GM18502 (cell line): Measurements from ENCODE around the gene FRMPD4.
"Not testable (repeated sequence)": the region's sequence is repeated elsewhere in the genome, so short reads cannot be mapped to it uniquely, and the experiment has no call there.

Source experiments
- ATAC-seq: cut with Tn5 transposase; IDR thresholded peaks from one replicate; pipeline ENCODE4 v1.9.1; 2021; ENCODE audit warnings: mild to moderate bottlenecking; ENCODE audit not compliant: unreplicated experiment, poor library complexity

Gene FRMPD4

DNA sequence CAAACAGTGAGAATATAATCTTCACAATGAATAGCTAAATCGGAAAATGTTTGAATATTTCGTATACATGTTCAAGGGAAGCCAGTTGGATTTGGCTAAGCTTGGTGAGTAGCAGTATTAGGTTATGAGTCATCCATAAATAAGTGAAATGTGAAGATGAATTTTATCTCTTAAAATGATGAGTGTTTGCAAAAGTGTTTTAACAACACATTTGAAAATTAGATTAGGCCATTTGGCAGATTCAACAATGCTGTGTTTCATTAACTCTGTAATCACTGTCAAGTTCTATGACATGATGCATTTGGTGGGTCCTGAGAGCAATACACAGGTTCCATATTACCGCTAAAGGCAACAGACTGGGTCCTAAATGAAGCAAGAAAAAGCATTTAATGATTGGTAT lies 351.1 kb downstream of the FRMPD4 start:
- no peak for ATAC-seq

DNA sequence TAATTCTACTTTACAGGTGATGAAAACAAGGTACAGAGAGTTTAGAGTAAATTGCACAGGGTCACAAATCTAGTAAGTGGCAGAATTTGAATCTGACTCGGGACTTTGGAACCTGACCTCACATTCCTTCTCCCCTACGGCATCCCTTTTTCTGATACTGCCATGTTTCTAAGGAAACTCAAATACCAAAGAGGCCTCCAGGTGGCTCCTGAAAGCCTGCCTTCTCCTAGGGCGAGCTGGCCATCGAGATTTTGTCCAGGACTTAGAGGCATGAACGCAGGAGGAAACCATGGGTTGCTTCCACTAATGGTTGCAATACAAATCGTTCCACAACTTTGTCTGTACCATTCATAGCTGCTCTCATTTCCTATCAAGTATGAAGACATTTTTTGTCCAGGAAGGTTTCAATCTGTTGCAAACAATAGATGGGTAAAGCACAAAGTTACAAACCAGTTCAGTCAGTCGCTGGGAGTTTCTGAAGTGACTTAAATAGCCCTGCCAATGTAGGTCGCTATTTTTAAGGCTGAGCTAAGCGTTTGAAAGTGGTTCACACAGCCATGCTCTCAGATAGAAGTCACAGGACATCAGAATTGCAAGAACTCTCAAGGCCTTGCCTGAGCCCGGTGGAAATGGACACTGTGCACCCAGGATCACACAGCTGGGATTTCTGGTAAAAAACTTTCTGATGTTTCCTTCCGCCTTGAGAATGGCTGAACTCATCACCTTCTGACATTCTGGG lies 356.3 kb downstream of the FRMPD4 start:
- no peak for ATAC-seq

GRCh38 chrX:12496343-12496742 lies 358.1 kb downstream of the FRMPD4 start:
- ATAC-seq, result no peak

- ATAC-seq, result peak; percentile 86
These were observed 359.7 kb downstream of the FRMPD4 start for GRCh38 chrX:12497832-12498591.

DNA sequence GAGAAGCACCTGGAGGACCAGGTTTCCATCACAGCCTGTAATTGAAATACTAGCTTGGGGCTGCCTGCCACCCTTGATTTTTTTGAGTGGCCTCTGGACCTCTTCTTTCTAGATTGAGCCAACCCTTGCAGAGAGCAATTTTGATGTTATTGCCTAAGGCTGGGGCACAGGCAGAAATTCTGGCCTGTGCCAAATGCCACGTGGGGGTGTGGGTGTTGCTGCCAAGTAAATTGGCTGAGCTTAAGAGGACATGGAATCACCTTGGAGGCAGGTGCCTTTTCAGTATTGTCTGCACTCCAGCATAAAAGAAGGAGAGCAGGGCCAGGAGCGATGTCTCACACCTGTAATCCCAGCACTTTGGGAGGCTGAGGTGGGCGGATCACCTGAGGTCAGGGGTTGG lies 366.9 kb downstream of the FRMPD4 start:
- no peak for ATAC-seq

DNA sequence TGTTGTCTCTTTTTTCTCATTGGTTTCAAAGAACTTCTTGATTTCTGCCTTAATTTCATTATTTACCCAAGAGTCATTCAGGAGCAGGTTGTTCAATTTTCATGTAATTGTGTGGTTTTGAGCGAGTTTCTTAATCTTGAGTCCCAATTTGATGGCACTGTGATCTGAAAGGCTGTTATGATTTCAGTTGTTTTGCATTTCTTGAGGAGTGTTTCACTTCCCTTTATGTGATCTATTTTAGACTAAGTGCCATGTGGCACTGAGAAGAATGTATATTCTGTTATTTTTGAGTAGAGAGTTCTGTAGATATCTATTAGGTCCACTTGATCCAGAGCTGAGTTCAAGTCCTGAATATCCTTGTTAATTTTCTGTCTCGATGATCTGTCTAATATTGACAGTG lies 377.1 kb downstream of the FRMPD4 start:
- peak; percentile 98 for ATAC-seq

DNA sequence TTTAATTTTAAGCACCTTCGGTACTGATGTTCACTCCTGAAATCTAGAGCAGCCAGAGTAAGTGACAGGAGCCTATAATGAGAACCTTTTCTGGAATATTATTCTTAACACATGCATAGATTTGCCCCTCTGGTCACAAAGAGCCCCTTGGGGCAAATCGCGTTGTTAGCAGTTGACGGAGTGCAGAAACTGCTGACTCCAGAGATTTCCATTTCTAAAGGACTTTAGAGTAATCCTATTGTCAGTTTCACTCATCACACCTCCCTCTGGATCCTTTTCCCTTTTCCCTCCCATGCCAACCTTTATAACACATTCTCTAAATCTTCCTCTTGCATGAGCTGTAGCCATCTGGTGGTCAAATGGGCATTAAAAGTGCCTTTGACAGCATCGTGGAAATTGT lies 388.0 kb downstream of the FRMPD4 start:
- no peak for ATAC-seq

DNA sequence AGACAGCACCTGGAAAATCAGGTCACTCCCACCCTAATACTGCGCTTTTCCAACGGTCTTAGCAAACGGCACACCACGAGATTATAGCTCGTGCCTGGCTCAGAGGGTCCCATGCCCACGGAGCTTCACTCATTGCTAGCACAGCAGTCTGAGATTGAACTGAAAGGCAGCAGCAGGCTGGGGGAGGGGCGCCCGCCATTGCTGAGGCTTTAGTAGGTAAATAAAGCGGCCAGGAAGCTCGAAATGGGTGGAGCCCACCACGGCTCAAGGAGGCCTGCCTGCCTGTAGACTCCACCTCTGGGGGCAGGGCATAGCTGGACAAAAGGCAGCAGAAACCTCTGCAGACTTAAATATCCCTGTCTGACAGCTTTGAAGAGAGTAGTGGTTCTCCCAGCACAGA lies 399.8 kb downstream of the FRMPD4 start:
- not testable (repeated sequence) for ATAC-seq

GRCh38 chrX:12542251-12542650 lies 404.0 kb downstream of the FRMPD4 start:
- not testable (repeated sequence) for ATAC-seq

GRCh38 chrX:12548341-12548740 lies 410.1 kb downstream of the FRMPD4 start:
- no peak for ATAC-seq

GRCh38 chrX:12548746-12549145 lies 410.5 kb downstream of the FRMPD4 start:
- ATAC-seq, result no peak

GRCh38 chrX:12554206-12554605 lies 415.9 kb downstream of the FRMPD4 start:
- no peak for ATAC-seq

DNA sequence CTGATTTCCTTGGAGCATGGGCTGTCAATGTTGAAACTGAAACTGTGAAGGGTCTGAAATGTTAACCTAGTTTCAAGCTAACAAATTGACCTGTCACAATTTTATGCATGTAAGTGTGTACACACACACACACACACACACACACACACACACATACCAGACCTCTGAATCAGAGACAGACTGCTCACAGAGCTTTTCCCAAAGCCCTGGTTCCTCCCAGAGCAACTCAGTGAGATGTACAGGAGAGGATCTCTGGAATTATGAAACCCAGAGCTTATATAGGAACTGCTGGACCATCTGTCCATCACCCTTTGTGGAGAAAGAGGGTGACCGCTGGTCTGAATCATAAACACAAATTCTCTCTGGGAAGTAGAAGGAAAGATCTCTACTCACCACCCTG lies 424.8 kb downstream of the FRMPD4 start:
- no peak for ATAC-seq

DNA sequence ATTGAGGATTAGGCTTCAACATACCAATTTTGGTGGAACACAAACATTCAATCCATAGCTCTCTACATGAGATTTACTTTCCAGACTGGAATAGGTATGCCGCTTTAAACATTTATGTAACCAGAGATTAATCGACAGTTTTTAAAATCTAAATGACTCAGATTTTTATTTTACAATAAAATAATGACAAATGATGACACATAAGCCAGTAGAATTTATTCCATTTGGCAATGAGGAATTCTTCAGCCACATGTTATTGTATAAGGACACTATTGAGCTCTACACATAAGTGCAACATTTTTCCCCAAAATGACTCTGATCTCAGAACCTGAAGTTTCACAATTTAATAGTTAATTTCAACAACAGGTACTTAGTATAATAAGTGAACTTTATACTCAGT lies 425.9 kb downstream of the FRMPD4 start:
- ATAC-seq, result no peak

GRCh38 chrX:12567857-12568256 lies 429.6 kb downstream of the FRMPD4 start:
- ATAC-seq, result no peak

DNA sequence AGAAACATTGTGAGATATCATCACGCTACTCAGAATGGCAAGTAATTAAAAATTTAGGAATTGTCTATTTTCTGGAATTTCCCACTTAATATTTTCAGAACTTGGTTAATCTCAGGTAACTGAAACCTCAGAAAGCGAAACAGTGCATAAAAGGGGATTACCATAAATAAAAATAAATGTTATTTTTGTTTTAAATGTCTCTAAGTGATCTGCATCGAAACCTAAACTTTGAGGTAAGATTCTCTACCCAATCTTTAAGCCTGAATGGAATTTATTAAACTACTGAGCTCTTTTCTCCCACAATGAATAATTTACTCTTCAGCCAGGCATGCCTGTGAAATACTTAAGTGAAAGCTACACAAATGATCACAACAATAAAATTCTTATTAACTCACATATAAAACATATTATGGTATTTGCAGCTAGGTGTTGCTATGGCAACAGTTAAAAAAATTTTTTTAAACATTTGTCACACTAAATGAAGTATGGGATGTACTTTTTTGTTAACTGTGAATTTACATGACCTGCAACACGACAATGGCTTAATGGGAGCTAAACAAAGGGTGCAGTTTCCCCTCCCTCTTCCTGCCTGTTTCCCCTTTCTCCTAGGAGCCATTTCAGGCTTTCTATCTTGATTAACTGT lies 432.7 kb downstream of the FRMPD4 start:
- ATAC-seq, result no peak

GRCh38 chrX:12579311-12579710 lies 441.0 kb downstream of the FRMPD4 start:
- ATAC-seq, result no peak

DNA sequence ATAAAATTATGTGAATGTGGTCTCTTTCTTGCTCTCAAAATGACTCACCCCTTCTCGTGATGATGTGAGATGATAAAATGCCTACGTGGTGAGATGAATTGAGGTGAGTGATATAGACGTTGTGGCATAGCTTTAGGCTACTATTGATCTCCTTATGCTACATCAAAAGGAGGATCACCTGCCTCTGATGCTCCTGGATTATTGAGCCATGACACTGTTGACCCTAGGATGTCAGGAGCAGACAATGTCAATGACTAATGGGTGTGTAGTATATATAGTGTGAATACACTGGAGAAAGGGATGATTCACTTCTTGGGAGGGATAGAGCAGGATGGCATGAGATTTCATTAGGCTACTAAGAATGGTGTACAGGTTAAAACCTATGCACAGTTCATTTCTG lies 442.3 kb downstream of the FRMPD4 start:
- no peak for ATAC-seq

- ATAC-seq, result no peak
These were observed 443.3 kb downstream of the FRMPD4 start for GRCh38 chrX:12581546-12581945.

DNA sequence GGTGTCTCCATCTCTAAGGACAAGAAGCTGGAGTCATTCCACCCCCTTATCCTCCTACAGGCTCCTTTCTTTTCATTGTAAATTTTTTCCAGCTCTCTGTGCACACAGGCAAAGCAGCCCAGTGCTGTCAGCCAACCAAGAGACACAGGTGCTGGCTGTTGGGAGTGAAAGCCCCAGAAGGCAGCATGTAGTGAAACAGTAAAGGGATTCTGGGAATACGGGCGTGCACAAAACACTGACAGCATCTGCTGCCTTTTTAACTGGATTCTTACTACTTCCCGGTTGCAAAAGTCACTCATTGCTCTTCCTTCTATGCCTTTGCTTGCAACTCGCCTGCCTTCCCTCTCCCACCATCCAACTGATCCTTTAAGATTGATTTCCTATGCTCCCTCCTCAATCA lies 444.4 kb downstream of the FRMPD4 start:
- no peak for ATAC-seq

- no peak for ATAC-seq
These were observed 445.3 kb downstream of the FRMPD4 start for GRCh38 chrX:12583543-12583942.
